ENCODE data around the gene IKZF4. TPM values are rescaled to one million over a fixed set of nuclear protein-coding genes. Genes with fewer than 3 reads are reported as not detected.

IKZF4 gene
- total and polyA plus RNA-seq, 4 donors, result 3.3 to 10.7 (median 5.2) TPM

- no peak for ATAC-seq (ENCODE audit: insufficient read depth, low FRiP score)
- H3K27ac ChIP-seq (ENCODE audit: low read depth in 1 of 2, low read length in 1 of 2), result no peak overlapping the region
- WGBS, 2 donors, result 47 to 66% methylated on average over 2 of the region's 2 CpGs
- peaks cover 10 to 35% (median 21%) of the 10 kb centered on the region in 4 donors for H3K36me3 ChIP-seq (ENCODE audit: control insufficient read depth in 4 of 4, insufficient read depth in 4 of 4, low read length in 4 of 4)
- TF ChIP-seq CTCF (IDR thresholded peaks at IDR 0.05; ENCODE audit: control extremely low read depth, extremely low read depth), result no peak
- H3K4me1 ChIP-seq (ENCODE audit: control insufficient read depth in 5 of 5, insufficient read depth in 5 of 5, low read length in 5 of 5), result peaks cover 0 to 4% (median 0%) of the 10 kb centered on the region in 5 donors
- no peak overlapping the region for H3K9ac ChIP-seq (ENCODE audit: insufficient read depth in 1 of 2, low read length in 2 of 2)
- no peak overlapping the region for H3K4me3 ChIP-seq
- DNase-seq, result no peak
- H3K27me3 ChIP-seq (ENCODE audit: control insufficient read depth in 3 of 3, insufficient read depth in 3 of 3, low read length in 2 of 3), result no peaks in the 10 kb centered on the region
- no peaks in the 10 kb centered on the region for H3K9me3 ChIP-seq (ENCODE audit: control insufficient read depth in 4 of 4, insufficient read depth in 3 of 4, low read length in 3 of 4)
These were observed 16.3 kb downstream of the IKZF4 start for GRCh38 chr12:56037161-56037560.

- peaks cover 0 to 9% (median 7%) of the 10 kb centered on the region in 5 donors for H3K4me1 ChIP-seq (ENCODE audit: control insufficient read depth in 5 of 5, insufficient read depth in 5 of 5, low read length in 5 of 5)
- WGBS, 2 donors, result 58 to 68% methylated on average over 2 of the region's 2 CpGs
- no peaks in the 10 kb centered on the region for H3K9me3 ChIP-seq (ENCODE audit: control insufficient read depth in 4 of 4, insufficient read depth in 3 of 4, low read length in 3 of 4)
- H3K36me3 ChIP-seq (ENCODE audit: control insufficient read depth in 4 of 4, insufficient read depth in 4 of 4, low read length in 4 of 4), result peaks cover 9 to 30% (median 15%) of the 10 kb centered on the region in 4 donors
- no peak overlapping the region for H3K9ac ChIP-seq (ENCODE audit: insufficient read depth in 1 of 2, low read length in 2 of 2)
- H3K27ac ChIP-seq (ENCODE audit: low read depth in 1 of 2, low read length in 1 of 2), result no peak overlapping the region
- no peak for ATAC-seq (ENCODE audit: insufficient read depth, low FRiP score)
- no peak for DNase-seq
- H3K4me3 ChIP-seq, result no peak overlapping the region
- no peaks in the 10 kb centered on the region for H3K27me3 ChIP-seq (ENCODE audit: control insufficient read depth in 3 of 3, insufficient read depth in 3 of 3, low read length in 2 of 3)
- no peak for TF ChIP-seq CTCF (IDR thresholded peaks at IDR 0.05; ENCODE audit: control extremely low read depth, extremely low read depth)
These were observed 17.3 kb downstream of the IKZF4 start for GRCh38 chr12:56038022-56038655.

- no peak overlapping the region for H3K9ac ChIP-seq (ENCODE audit: insufficient read depth in 1 of 2, low read length in 2 of 2)
- no peak for DNase-seq
- 88 to 100% methylated on average over 1 of the region's 1 CpG for WGBS, 2 donors
These were observed 19.3 kb downstream of the IKZF4 start for GRCh38 chr12:56040151-56040550.

More at GRCh38 chr12:56040151-56040550, 19.3 kb downstream of the IKZF4 start:
- H3K4me3 ChIP-seq, result no peak overlapping the region
- H3K27me3 ChIP-seq (ENCODE audit: control insufficient read depth in 3 of 3, insufficient read depth in 3 of 3, low read length in 2 of 3), result no peaks in the 10 kb centered on the region
- ATAC-seq (ENCODE audit: insufficient read depth, low FRiP score), result no peak
- H3K27ac ChIP-seq (ENCODE audit: low read depth in 1 of 2, low read length in 1 of 2), result no peak overlapping the region
- peaks cover 11 to 33% (median 18%) of the 10 kb centered on the region in 4 donors for H3K36me3 ChIP-seq (ENCODE audit: control insufficient read depth in 4 of 4, insufficient read depth in 4 of 4, low read length in 4 of 4)
- H3K9me3 ChIP-seq (ENCODE audit: control insufficient read depth in 4 of 4, insufficient read depth in 3 of 4, low read length in 3 of 4), result no peaks in the 10 kb centered on the region
- TF ChIP-seq CTCF (IDR thresholded peaks at IDR 0.05; ENCODE audit: control extremely low read depth, extremely low read depth), result no peak
- peaks cover 0 to 10% (median 9%) of the 10 kb centered on the region in 5 donors for H3K4me1 ChIP-seq (ENCODE audit: control insufficient read depth in 5 of 5, insufficient read depth in 5 of 5, low read length in 5 of 5)
